Eye (tissue), 1 donor: ENCODE measurements around the gene KLHDC4.
"Not testable (repeated sequence)": the region's sequence is repeated elsewhere in the genome, so short reads cannot be mapped to it uniquely, and the experiment has no call there.

Source experiments
- DNase-seq: peaks from one replicate; pipeline ENCODE4 v3.0.0-alpha.2; 2015

The KLHDC4 gene

GRCh38 chr16:87696726-87697125, 69.1 kb downstream of the KLHDC4 start:
- DNase-seq: no peak

GRCh38 chr16:87695534-87695933, 70.3 kb downstream of the KLHDC4 start:
- no peak for DNase-seq

- DNase-seq: no peak
Measured at GRCh38 chr16:87694441-87695125, 71.2 kb downstream of the KLHDC4 start.

GRCh38 chr16:87693827-87694226, 72.0 kb downstream of the KLHDC4 start:
- DNase-seq: no peak

DNA sequence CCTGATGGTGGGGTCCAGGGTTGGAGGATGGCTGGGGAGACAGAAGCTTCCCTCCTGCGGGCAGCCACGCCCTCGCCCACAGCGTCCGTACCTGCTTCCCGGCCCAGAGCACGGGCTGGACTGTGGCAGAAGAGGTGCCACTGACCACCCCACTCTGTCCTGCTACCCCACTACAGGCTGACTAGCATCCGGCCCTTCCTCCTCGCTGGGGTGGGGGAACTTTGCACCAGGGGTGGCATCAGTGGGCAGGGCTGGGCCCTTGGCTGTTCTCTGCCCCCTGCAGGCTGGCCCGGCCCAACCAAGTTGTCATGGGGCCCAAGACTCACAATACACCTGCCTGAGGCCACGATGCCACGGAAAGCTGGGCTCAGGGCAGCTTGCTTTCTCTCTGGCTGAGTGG, 73.0 kb downstream of the KLHDC4 start:
- DNase-seq: no peak

DNA sequence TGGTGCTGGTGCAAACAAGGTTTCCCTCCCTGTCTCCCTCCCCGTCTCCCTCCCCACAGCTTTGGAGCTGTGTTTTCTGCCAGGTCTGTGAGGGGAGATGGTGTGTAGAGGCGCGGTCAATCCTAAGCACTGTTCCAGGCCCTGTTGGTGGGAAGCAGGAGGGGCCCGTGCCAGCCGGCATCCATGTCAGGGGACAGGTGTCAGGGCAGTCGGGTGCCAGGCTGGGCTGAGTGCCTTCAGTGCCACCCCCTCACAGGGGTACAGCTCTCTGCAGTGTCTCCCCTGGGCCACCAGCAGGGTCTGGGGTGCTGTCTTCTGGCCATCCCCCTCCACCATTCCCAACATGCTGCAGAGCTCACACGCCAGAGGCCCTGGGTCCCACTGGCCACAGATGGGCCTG, 73.6 kb downstream of the KLHDC4 start:
- DNase-seq: no peak

GRCh38 chr16:87691686-87692079, 74.1 kb downstream of the KLHDC4 start:
- DNase-seq: no peak

GRCh38 chr16:87690911-87691685, 74.7 kb downstream of the KLHDC4 start:
- no peak for DNase-seq

DNA sequence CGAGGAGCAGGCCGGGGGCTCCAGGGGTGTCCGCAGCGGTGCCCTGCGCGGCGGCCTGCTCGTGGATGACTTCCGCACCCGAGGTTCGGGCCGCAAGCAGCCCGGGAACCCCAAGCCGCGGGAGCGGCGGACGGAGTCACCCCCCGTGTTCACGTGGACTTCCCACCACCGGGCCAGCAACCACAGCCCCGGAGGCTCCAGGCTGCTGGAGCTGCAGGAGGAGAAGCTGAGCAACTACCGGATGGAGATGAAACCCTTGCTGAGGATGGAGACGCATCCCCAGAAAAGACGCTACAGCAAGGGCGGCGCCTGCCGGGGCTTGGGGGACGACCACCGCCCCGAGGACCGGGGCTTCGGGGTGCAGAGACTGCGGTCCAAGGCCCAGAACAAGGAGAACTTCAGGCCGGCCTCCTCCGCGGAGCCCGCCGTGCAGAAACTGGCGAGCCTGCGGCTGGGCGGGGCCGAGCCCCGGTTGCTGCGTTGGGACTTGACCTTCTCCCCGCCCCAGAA, 75.8 kb downstream of the KLHDC4 start:
- no peak for DNase-seq

GRCh38 chr16:87688876-87689815, 76.6 kb downstream of the KLHDC4 start:
- DNase-seq: no peak

DNA sequence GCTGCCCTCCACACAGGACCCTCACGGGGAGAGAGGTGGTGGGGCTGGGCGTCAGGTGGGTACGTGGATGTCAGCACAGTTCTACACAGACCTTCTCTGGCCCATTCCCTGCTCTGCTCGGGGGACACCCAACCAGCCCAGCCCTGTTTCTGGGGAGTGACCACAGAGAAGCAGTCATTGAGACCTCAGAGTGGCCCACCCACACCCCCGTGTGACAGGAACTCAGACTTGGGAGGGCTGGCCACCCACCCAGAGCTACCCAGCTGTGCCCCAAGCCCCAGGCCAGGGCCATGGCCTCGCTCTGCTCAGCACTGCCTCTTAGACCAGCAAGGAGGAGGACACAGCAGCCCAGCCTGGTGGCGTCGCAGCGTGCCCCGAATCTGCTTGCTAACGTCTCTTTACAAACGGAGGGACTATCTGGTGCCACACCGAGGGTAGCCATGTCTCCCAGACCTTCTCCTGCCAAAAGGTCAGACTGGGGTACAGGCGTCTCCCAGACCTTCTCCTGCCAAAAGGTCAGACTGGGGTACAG, 77.7 kb downstream of the KLHDC4 start:
- no peak for DNase-seq

DNA sequence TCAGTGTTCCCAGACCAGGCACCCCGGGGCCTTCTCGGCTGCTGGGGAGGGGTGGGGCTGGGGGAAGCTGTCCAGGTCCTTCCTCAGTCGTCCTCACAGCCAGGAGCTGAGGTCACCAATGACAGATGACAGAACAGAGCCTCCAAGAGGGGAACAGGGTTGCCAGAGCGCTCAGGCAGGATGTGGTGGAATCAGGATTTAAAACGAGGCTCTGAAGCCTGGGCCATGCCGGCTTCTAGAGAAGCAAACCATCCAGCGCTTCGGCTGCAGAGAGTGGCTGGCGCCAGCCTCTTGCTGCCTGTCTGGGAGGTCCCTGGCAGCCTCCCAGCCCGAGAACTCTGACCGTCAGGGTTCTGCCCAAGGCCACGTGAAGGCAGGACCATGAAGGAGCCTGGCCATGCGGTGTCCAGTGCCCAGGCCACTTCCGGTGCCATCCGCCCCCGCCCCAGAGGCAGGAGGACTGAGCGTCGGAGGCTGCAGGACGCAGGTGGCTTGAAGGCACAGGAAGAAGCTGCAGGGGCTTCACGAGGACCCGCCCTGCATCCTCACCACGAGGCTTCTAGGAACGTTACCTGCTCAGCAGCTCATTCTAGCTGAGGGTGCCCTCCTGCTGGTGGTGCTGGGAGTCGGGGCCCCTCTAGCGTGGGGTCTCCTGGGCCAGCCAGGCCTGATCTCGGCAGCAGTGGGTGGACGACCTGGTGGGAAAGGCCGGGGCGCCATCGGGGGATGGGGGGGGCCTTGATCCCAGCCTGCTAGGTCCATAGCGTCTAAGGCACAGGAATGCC, 78.5 kb downstream of the KLHDC4 start:
- DNase-seq: no peak

DNA sequence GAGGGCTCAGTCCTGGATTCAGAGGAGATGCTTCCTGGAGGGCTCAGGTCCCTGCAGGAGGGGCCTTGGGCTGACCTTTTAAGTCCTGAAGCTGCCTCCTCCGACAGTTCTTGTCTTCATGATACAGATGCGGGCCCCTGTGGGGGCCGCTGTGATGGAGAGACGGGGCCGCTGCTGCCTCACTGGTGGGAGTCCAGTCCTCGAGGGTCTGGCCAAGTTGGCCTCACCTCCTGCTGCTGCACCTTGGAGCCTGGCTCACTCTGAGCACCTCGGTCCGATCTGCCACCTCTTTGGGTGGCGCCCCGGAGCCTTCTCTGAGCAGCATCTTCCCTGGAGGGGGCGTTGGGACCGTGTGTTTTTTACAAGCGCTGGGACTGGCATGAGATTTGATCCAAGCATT, 79.1 kb downstream of the KLHDC4 start:
- DNase-seq: no peak

DNA sequence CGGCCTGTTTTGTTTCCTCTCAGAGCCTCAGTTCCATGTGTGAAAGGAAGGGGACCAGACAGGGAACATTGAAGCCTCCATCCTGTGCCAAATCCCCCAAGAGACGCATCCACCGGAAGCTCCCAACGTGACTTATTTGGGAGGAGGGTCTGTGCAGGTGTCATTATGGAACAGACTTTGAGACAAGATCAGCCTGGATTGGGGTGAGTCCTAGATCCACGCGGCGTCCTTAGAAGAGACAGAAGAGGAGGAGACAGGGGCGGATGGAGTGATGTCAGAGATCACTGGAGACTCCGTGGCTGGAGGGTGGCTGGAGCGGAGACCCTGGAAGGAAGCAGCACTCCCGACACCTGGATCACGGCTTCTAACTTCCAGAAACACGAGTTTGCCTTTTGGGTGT, 80.0 kb downstream of the KLHDC4 start:
- DNase-seq: no peak

DNA sequence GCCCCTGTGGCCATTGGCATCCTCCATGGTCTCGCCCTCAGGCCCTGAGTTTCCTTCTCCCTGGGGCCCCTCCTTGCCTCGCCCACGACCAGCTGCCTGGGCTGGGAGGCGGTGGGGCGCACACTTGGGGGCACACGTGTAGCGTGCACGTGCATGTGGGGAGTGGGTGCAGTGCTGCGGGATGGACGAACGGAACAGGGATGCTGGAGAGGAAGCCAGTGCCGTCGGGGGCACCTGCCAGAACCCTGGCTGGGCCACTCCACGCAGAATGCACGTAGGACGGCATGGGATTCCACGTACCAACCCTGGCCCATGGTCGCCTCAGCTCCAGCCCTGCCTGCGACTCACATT, 80.4 kb downstream of the KLHDC4 start:
- no peak for DNase-seq

GRCh38 chr16:87684711-87685404, 80.9 kb downstream of the KLHDC4 start:
- no peak for DNase-seq

DNA sequence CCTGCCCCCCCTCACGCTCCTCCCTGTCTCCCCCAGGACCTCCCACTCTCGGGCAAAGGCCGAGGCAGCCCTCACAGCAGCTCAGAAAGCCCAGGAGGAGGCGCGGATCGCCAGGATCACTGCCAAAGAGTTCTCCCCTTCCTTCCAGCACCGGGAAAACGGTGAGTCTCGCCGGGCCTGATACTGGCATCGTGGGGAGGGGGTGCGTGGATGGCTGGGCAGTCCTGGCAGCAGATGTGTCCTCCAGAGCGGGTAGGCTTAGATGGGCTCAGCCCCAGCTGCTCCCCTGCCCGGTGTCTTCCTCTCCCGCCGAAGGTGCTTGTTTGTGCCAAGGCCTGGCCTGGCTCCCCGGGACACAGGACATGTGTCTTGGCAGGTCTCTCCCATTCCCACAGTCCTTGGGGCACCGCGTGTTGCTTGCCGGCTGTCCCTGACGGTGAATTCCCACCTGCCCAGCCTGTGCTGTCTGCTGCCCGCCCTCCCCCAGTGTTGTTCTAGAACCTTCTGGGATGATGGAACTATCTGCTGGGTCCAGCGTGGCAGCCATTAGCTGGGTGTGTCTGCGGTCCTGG, 81.6 kb downstream of the KLHDC4 start:
- DNase-seq: no peak

DNA sequence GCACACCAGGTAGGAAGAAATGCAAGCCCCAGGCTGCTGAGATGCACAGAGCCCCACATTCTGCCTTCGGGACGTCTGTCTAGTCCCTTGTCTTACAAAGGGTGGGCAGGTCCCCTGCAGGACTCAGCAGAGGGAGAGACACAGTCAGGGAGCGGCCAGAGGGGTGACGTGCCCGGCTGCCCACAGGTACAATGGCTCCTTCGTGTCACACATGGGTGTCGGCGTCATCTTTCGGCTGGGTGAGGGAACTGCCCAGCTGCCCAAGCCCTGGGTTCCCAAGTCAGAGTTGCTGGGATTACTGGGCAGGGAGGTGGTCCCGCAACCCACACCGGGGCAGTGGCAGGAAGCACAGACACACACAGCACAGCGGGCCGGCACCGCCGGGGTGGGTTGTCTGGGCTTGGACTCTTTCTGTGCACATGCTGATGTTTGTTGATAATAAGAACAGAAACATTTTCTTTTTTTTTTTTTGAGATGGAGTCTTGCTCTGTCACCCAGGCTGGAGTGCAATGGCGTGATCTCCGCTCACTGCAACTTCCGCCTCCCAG, 82.9 kb downstream of the KLHDC4 start:
- no peak for DNase-seq

GRCh38 chr16:87681981-87682570, 83.7 kb downstream of the KLHDC4 start:
- DNase-seq: peak; percentile 15

DNA sequence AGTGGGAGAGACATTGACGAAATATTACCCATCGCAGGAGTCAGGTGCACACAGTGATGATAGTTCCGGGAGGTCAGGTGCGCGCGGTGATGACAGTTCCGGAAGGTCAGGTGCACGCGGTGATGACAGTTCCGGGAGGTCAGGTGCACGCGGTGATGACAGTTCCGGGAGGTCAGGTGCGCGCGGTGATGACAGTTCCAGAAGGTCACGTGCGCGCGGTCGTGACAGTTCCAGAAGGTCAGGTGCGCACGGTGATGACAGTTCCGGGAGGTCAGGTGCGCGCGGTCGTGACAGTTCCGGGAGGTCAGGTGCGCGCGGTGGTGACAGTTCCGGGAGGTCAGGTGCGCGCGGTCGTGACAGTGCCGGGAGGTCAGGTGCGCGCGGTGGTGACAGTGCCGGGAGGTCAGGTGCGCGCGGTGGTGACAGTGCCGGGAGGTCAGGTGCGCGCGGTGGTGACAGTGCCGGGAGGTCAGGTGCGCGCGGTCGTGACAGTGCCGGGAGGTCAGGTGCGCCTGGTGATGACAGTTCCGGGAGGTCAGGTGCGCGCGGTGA, 84.7 kb downstream of the KLHDC4 start:
- DNase-seq: not testable (repeated sequence)
